Right lung (tissue), 10 donors: ENCODE measurements around the gene CNN3. TPM values are rescaled to one million over a fixed set of nuclear protein-coding genes. Genes with fewer than 3 reads are reported as not detected.

Experiments used
- DNase-seq, 2 donors: peaks; one replicate each; pipeline ENCODE4 v3.0.0-alpha.2; 2013
- long read RNA-seq, 8 donors: transcript quantifications; one replicate each; lab custom pipeline, GENCODE V29; 2026
- polyA plus RNA-seq, 5 donors: library from polyadenylated mRNA; unstranded; fragments of 120-200 nt; gene quantifications; one replicate each; pipeline versions ENCODE4 v1.2.1 to v1.2.3, GENCODE V29; 2013; ENCODE audit warnings: inconsistent platforms in 1 of 5, low replicate concordance in 1 of 5; ENCODE audit not compliant: insufficient read length in 5 of 5, insufficient read depth in 1 of 5

CNN3 gene
- 100 to 1,000 TPM; 233 to 342 (median 285) TPM for polyA plus RNA-seq
- long read RNA-seq, donor 1, transcript CNN3-204 (3 exons, 568 nt): minor isoform, 5 of 229 reads
- long read RNA-seq, donor 1, transcript CNN3-201 (7 exons, 2,165 nt): major isoform, 139 of 229 reads
- long read RNA-seq, donor 1, partial matches to known transcripts: 82 of 229 reads
- long read RNA-seq, donor 1, other reads (novel, unspliced or antisense): 0 of 229 reads
- long read RNA-seq, donor 2, transcript CNN3-201 (7 exons, 2,165 nt): major isoform, 72 of 79 reads
- long read RNA-seq, donor 2, partial matches to known transcripts: 5 of 79 reads
- long read RNA-seq, donor 2, other reads (novel, unspliced or antisense): 0 of 79 reads
- long read RNA-seq, donor 3, transcript CNN3-204 (3 exons, 568 nt): minor isoform, 7 of 101 reads
- long read RNA-seq, donor 3, transcript CNN3-201 (7 exons, 2,165 nt): major isoform, 88 of 101 reads
- long read RNA-seq, donor 3, partial matches to known transcripts: 5 of 101 reads
- long read RNA-seq, donor 3, other reads (novel, unspliced or antisense): 0 of 101 reads
- long read RNA-seq, donor 4, transcript CNN3-201 (7 exons, 2,165 nt): major isoform, 61 of 84 reads
- long read RNA-seq, donor 4, partial matches to known transcripts: 17 of 84 reads
- long read RNA-seq, donor 4, other reads (novel, unspliced or antisense): 0 of 84 reads
- long read RNA-seq, donor 5, transcript CNN3-201 (7 exons, 2,165 nt): major isoform, 155 of 220 reads
- long read RNA-seq, donor 5, transcript CNN3-204 (3 exons, 568 nt): minor isoform, 6 of 220 reads
- long read RNA-seq, donor 5, partial matches to known transcripts: 58 of 220 reads
- long read RNA-seq, donor 5, other reads (novel, unspliced or antisense): 0 of 220 reads
- long read RNA-seq, donor 6, transcript CNN3-201 (7 exons, 2,165 nt): major isoform, 101 of 128 reads
- long read RNA-seq, donor 6, partial matches to known transcripts: 21 of 128 reads
- long read RNA-seq, donor 6, other reads (novel, unspliced or antisense): 0 of 128 reads
- long read RNA-seq, donor 7, transcript CNN3-201 (7 exons, 2,165 nt): major isoform, 89 of 113 reads
- long read RNA-seq, donor 7, partial matches to known transcripts: 11 of 113 reads
- long read RNA-seq, donor 7, other reads (novel, unspliced or antisense): 12 of 113 reads
- long read RNA-seq, donor 8, transcript CNN3-201 (7 exons, 2,165 nt): major isoform, 47 of 63 reads
- long read RNA-seq, donor 8, partial matches to known transcripts: 10 of 63 reads
- long read RNA-seq, donor 8, other reads (novel, unspliced or antisense): 5 of 63 reads

DNA sequence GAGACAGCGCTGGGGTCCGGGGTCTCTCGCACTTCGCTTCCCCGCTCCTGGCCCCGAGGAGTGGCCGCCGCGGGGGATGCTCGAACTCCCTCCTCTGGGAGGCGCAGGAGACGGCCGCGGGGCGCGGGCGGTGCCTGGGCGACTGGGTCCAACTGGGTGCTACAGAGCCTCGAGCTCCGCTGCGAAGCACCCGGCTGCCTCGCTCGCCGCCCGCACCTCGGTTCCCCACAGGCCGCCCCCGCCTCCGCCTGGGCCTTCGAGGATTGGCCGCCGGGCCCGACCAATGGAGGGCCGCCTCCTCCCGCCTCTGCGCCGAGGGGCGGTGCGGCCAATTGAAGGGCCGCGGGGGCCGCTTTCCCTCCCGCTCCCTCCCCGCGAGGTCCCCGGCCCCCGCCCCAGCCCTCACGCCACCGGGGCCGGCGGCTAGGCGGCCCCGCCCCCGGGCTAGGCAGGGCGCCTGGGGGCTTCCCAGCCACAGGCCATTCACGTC lies at the start of gene CNN3:
CNN3 (minus strand) TSS at position 196 of the 490 bp plus-strand sequence. CDS start 216 bp downstream, outside the sequence.
- DNase-seq: peak; percentile 93

DNA sequence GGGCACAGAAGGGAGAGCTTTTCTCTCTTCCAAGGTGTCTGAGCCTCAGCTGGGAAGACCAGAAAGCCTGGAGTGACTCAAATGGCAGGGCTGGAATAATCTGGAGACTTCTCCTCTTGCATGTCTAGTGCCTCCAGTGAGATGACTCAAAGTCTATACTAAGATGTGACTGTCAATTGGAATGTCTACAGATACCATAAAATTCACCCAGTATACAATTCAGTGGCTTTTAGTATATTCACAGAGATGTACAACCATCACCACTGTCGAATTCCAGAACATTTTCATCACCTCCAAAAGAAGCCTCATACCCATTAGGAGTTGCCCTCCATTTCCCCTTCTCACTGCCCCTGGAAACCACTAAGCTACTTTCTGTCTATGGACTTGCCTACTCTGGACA lies 47.9 kb upstream of the CNN3 start:
- DNase-seq: no peak

DNA sequence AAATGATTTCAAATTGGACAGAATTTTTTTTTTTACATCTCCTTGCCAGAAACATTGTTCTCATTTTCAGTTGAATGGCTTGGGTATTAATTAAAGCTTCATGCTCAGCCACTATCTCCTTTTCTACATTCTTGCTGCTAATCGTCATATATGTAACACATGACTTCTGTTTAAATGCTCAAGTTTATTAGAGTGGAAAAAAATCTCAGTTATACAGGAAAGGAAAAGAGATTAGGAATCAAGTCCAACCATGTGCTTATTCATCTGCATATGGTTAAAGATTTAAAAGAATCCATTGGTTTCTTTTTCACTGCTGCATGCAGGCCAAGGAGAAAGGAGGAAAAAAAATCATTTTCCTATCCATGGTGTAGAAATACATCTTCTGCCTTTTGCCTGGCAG lies 47.3 kb upstream of the CNN3 start:
- no peak for DNase-seq

DNA sequence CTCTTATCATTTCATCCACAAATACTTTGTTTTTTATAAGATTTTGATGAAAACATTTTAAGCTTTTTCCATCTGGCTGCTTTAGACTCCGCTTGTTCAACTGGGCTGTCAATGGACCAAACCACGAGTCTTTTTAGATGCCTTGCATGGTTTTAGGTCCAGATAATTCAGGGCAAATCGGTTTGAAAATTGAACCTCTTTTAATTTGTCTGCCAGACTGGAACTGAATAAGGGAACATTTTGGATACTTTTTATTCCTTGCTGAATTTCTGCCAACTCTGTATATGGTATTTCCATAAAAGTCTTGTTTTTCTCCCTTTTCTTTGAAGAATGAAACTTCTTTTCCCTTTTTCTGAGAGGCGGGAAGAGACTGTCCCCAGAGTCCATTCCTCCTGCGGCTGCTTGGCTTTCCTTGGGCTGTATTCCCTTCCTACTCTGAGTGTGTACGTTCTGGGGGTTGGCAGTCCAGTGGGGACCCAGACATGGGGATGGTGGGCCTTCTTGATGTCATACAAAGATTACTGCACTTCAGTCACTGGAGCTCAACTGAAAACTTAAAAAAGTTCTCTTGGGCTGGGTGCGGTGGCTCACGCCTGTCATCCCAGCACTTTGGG lies 46.5 kb upstream of the CNN3 start:
- no peak for DNase-seq

GRCh38 chr1:94971491-94971924 lies 44.6 kb upstream of the CNN3 start:
- no peak for DNase-seq

DNA sequence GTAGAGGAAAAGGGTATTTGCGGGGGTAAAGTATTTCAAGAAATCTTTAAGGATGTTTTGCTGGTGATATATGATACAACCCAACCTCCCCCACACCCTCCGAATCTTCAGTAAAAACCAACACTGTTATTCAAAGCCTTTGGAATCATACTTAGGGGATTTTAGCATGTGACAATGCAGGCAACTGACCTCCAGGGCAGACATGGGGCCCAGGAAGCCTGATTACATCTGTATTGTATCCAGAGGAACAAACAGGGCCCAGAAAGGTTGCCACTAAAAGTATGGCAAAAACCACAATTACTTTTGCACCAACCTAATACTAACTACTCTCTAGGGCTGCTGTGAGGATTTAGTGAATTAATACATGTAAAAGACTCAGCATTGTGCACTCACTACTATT lies 43.9 kb upstream of the CNN3 start:
- no peak for DNase-seq

GRCh38 chr1:94969137-94969536 lies 42.2 kb upstream of the CNN3 start:
- no peak for DNase-seq

DNA sequence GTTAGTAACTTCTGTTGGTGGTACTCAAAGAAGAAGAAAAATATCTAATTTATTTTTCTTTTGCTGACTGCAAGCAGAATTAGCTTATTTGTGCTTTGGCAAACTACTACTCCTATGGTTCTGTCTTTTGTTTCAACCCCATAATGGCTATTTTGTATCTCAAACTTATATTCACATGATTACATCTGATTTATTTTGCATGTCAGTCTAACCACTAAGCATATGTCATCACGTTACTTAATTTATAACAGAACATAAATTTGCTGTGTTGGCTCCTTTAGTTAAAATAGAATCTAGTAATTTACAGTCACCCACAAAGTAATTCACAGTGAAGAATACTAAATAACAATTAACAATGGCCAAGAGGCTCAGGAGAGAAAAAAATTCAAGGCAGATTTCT lies 39.1 kb upstream of the CNN3 start:
- no peak for DNase-seq

DNA sequence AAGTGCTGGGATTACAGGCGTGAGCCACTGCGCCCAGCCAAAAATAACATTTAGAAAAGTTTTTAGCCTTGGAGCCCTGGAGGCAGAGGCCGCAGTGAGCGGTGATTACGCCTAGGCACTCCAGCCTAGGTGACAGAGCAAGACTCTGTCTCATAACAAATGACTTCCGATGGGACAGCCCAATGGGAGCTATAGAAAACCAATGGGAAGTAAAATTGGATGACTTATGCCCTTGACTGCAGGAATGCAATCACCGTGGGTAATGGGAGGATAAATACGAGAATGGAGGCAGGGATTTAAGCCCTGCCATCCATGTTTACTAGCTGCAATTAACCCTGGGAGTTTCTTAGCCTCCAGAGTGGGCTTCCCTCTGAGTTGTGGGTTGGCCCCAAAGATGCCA lies 37.0 kb upstream of the CNN3 start:
- DNase-seq: no peak

GRCh38 chr1:94962409-94963265 lies 35.7 kb upstream of the CNN3 start:
- DNase-seq: peak in 1 of 2 donors; percentile 32

DNA sequence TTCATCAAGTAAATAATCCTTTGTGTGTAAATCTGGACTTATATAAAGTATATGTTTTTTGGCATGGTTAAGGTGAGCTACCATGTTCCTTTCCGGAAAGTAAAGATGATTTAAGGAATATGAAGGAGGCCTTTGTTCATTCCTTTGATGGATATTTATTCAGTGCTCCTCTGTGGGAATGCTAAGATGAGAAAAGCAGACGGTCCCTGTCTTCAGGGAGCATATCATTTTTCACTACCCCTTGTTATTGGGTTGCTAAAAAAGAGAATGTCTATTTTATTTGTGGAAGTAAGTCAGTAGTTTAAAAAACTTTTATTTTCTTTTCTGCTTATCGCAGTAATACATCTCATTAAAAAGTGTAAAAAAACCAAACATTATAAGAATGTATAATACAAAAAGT lies 35.1 kb upstream of the CNN3 start:
- DNase-seq: no peak

GRCh38 chr1:94961582-94961981 lies 34.7 kb upstream of the CNN3 start:
- DNase-seq: no peak

- no peak for DNase-seq
Observed at GRCh38 chr1:94958081-94958480, 31.2 kb upstream of the CNN3 start.

DNA sequence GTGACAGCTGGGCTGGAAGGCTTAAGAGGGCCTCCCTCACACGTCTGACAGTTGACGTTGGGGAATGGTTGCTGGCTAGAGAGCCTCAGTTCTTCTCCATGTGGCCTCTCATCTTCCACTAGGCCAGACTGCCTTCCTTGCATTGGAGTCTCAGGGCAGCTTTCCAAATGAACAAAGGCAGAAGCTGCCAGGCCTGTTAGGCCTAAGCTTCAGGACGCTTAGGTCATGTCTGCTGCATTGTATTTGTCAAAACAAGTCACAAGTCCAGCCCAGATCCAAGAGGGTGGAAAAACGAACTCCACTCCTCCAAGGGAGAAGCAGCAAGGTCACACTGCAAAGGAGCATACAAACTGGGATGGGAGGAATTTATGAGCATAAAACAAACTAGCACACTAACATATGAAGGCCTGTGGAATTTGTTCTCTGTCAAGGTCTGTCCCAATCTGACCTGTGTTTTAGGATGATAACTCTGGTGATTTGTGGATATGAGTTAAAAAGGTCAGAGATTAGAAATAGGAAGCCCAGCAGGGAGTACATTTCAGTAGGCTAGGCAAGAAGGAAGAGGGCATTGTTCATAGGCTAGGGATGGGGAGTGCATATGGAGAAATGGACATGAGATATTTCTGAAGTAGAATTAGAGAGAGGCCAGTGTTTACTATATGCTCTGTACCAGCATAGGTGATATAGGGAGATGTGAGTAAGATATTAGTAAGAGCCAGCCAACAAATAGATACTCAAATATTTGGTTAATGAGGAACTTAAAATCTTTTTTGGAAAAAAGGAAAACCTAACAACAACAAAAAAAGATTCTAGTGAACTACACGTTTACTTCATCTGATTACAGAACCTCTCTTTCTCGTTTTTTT lies 29.1 kb upstream of the CNN3 start:
- no peak for DNase-seq

GRCh38 chr1:94954263-94955220 lies 27.6 kb upstream of the CNN3 start:
- no peak for DNase-seq

DNA sequence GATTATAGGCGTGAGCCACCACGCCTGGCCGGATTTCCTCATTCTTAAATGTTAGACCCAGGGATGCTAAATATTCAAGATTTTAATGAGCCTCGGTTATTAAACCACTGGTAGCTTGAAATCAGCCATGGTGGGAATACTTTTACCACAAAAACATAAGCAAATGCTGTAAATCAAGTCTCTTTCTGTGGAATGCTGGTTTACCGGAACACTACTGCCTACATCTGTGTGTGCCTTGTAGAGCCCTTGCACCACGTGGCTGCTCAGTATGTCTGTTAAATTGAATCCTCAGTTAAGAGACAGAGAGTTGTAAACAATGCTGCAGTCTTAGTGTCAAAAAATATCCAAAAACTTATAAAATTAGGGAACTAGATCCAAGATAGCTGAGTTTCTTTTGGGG lies 26.8 kb upstream of the CNN3 start:
- DNase-seq: no peak

- DNase-seq: no peak
Observed at GRCh38 chr1:94953107-94953506, 26.2 kb upstream of the CNN3 start.

DNA sequence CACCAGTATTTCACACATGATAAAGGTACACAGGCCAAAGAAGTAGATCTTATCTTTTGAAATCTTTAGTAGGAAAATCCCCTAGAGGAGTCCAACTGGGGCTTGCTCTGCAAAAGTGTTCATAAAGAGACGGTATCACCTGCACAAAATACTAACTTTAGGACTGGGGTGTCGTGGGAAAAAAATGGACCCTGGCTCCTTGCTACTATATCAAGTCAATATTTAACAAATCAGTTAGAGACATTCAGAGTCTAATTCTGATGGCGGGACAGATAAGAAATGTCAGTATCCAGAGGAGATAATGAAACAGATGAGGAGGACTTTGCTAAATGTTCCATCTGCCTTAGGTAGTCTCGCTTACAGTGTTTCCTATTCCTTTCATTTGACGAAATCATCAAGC lies 25.6 kb upstream of the CNN3 start:
- DNase-seq: no peak
